Measurements from ENCODE around the gene PDE11A. TPM values are rescaled to one million over a fixed set of nuclear protein-coding genes. Genes with fewer than 3 reads are reported as not detected.

The PDE11A gene
- total and polyA plus RNA-seq, 2 of the 13 experiments (the other 11 are each of a cell fraction or from before 2014, with no cell fraction given) = 1.2 to 1.7 TPM

DNA sequence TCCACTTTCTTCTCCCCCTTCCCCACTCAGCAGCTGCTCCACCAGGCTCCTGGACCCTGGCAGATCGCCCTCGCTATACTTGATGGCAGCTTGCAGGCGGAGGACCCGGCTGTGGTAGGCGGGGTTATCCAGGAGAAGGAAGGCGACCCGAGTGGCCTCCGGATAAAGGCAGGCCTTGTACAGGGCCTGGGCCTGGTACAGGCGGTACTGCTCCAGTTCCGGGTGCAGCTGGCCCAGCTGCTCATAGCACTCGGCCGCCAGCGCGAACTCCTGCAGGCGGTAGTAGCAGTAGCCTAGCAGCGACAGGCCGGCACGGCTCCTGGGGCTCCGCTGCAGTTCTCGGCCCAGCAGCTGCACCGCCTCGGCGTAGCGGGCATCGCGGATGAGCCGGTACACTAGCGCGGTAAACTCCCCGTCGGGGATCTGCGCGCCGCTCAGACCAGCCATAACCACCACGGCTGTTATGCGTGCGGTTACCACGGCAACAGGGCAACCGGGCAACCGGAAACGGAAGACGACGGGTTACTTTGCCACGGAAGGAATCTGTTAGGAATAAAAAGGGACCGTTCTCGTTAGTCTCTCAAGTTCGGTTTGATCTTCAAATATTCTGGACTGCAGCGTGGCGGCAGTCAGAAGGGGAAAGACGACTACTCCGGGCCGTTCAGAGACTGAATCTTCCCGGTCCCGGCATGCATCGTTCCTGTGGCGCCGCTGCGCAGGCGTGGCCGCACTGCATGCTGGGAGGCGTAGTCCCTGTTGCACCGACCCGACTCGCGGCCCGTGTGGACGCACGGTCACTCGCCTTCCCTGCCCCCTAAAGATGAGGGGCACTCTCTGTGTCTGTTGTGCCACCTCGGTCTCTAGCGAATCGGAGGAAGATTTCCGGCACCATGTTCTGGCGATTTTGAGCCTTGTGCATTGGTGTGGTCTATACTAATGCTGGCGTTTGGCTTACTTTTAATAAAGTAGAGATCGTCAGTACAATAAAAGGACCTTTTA is 454.0 kb downstream of the PDE11A start (continued):
- TF ChIP-seq, protein P1, sequence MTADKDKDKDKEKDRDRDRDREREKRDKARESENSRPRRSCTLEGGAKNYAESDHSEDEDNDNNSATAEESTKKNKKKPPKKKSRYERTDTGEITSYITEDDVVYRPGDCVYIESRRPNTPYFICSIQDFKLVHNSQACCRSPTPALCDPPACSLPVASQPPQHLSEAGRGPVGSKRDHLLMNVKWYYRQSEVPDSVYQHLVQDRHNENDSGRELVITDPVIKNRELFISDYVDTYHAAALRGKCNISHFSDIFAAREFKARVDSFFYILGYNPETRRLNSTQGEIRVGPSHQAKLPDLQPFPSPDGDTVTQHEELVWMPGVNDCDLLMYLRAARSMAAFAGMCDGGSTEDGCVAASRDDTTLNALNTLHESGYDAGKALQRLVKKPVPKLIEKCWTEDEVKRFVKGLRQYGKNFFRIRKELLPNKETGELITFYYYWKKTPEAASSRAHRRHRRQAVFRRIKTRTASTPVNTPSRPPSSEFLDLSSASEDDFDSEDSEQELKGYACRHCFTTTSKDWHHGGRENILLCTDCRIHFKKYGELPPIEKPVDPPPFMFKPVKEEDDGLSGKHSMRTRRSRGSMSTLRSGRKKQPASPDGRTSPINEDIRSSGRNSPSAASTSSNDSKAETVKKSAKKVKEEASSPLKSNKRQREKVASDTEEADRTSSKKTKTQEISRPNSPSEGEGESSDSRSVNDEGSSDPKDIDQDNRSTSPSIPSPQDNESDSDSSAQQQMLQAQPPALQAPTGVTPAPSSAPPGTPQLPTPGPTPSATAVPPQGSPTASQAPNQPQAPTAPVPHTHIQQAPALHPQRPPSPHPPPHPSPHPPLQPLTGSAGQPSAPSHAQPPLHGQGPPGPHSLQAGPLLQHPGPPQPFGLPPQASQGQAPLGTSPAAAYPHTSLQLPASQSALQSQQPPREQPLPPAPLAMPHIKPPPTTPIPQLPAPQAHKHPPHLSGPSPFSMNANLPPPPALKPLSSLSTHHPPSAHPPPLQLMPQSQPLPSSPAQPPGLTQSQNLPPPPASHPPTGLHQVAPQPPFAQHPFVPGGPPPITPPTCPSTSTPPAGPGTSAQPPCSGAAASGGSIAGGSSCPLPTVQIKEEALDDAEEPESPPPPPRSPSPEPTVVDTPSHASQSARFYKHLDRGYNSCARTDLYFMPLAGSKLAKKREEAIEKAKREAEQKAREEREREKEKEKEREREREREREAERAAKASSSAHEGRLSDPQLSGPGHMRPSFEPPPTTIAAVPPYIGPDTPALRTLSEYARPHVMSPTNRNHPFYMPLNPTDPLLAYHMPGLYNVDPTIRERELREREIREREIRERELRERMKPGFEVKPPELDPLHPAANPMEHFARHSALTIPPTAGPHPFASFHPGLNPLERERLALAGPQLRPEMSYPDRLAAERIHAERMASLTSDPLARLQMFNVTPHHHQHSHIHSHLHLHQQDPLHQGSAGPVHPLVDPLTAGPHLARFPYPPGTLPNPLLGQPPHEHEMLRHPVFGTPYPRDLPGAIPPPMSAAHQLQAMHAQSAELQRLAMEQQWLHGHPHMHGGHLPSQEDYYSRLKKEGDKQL (CRISPR knock-in tag; IDR thresholded peaks at IDR 0.05; ENCODE audit: low read depth) = peak; percentile 39; the same call in 1 of the 2 replicates
- TF ChIP-seq NPAS2 (CRISPR knock-in tag; IDR thresholded peaks at IDR 0.05; ENCODE audit: borderline replicate concordance) (no peak), SMC3 (IDR thresholded peaks at IDR 0.05; ENCODE audit: low read length) (no peak), ZMYM4 (CRISPR knock-in tag; IDR thresholded peaks at IDR 0.05) (peak; percentile 37), ZNF256 (CRISPR knock-in tag; conservative IDR thresholded peaks at IDR 0.05) (no peak; the same call in 1 of the 2 replicates), ZSCAN12 (CRISPR knock-in tag; IDR thresholded peaks at IDR 0.05) (no peak), PCBP2 (optimal IDR thresholded peaks at IDR 0.05; ENCODE audit: low read depth, low read length, poor library complexity, severe bottlenecking) (no peak), ASH2L (IDR thresholded peaks at IDR 0.05; ENCODE audit: insufficient read length, low read depth, low read length) (peak; percentile 96), ZNF781 (CRISPR knock-in tag; IDR thresholded peaks at IDR 0.05; ENCODE audit: borderline replicate concordance, not compliant biosample characterization) (peak; percentile 91), TEAD2 (CRISPR knock-in tag; IDR thresholded peaks at IDR 0.05) (no peak), AHR (CRISPR knock-in tag; IDR thresholded peaks at IDR 0.05) (no peak)
- TF ChIP-seq, protein P2, sequence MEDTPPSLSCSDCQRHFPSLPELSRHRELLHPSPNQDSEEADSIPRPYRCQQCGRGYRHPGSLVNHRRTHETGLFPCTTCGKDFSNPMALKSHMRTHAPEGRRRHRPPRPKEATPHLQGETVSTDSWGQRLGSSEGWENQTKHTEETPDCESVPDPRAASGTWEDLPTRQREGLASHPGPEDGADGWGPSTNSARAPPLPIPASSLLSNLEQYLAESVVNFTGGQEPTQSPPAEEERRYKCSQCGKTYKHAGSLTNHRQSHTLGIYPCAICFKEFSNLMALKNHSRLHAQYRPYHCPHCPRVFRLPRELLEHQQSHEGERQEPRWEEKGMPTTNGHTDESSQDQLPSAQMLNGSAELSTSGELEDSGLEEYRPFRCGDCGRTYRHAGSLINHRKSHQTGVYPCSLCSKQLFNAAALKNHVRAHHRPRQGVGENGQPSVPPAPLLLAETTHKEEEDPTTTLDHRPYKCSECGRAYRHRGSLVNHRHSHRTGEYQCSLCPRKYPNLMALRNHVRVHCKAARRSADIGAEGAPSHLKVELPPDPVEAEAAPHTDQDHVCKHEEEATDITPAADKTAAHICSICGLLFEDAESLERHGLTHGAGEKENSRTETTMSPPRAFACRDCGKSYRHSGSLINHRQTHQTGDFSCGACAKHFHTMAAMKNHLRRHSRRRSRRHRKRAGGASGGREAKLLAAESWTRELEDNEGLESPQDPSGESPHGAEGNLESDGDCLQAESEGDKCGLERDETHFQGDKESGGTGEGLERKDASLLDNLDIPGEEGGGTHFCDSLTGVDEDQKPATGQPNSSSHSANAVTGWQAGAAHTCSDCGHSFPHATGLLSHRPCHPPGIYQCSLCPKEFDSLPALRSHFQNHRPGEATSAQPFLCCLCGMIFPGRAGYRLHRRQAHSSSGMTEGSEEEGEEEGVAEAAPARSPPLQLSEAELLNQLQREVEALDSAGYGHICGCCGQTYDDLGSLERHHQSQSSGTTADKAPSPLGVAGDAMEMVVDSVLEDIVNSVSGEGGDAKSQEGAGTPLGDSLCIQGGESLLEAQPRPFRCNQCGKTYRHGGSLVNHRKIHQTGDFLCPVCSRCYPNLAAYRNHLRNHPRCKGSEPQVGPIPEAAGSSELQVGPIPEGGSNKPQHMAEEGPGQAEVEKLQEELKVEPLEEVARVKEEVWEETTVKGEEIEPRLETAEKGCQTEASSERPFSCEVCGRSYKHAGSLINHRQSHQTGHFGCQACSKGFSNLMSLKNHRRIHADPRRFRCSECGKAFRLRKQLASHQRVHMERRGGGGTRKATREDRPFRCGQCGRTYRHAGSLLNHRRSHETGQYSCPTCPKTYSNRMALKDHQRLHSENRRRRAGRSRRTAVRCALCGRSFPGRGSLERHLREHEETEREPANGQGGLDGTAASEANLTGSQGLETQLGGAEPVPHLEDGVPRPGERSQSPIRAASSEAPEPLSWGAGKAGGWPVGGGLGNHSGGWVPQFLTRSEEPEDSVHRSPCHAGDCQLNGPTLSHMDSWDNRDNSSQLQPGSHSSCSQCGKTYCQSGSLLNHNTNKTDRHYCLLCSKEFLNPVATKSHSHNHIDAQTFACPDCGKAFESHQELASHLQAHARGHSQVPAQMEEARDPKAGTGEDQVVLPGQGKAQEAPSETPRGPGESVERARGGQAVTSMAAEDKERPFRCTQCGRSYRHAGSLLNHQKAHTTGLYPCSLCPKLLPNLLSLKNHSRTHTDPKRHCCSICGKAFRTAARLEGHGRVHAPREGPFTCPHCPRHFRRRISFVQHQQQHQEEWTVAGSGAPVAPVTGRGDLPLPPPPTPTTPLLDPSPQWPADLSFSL (CRISPR knock-in tag; IDR thresholded peaks at IDR 0.05) = no peak
- TF ChIP-seq, protein P3, sequence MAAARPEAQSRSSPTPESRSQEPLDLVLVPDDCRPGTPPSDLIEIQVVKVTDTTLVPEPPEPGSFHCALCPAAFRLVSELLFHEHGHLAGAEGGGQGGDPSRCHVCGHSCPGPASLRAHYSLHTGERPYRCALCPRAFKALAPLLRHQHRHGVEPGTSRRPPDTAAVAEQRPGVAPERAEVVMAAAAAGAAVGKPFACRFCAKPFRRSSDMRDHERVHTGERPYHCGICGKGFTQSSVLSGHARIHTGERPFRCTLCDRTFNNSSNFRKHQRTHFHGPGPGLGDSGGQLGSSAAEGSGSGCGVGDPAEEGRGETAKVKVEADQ (CRISPR knock-in tag; IDR thresholded peaks at IDR 0.05; ENCODE audit: borderline replicate concordance) = no peak
- TF ChIP-seq, protein P4, sequence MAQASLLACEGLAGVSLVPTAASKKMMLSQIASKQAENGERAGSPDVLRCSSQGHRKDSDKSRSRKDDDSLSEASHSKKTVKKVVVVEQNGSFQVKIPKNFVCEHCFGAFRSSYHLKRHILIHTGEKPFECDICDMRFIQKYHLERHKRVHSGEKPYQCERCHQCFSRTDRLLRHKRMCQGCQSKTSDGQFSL (CRISPR knock-in tag; IDR thresholded peaks at IDR 0.05) = no peak
